Lung (tissue), 16 donors: Measurements from ENCODE around the gene SLC37A3. TPM values are rescaled to one million over a fixed set of nuclear protein-coding genes. Genes with fewer than 3 reads are reported as not detected.

Experiments used
- ATAC-seq: fragments of 200-7000 bp; cut with Tn5 transposase; one replicate; pipeline ENCODE4 v1.9.1; 2020; ENCODE audit warnings: moderate number of reproducible peaks; ENCODE audit not compliant: insufficient read depth, low FRiP score
- DNase-seq, 3 donors: peaks; one replicate each; pipeline ENCODE4 v3.0.0-alpha.2; 2013 to 2017
- H3K27ac ChIP-seq, 2 donors: one replicate each; pipeline ENCODE4 v1.5.1; 2013; ENCODE audit warnings: mild to moderate bottlenecking in 2 of 2, moderate library complexity in 2 of 2, control low read depth in 1 of 2, inconsistent platforms in 1 of 2, low read depth in 1 of 2, low read length in 1 of 2
- H3K27me3 ChIP-seq, 3 donors: one replicate each; pipeline ENCODE4 v1.5.1; 2013; ENCODE audit warnings: low read length in 2 of 3; ENCODE audit not compliant: control insufficient read depth in 3 of 3, insufficient read depth in 3 of 3
- H3K36me3 ChIP-seq, 4 donors: one replicate each; pipeline ENCODE4 v1.5.1; 2013; ENCODE audit warnings: low read length in 4 of 4, mild to moderate bottlenecking in 1 of 4, moderate library complexity in 1 of 4; ENCODE audit not compliant: control insufficient read depth in 4 of 4, insufficient read depth in 4 of 4
- H3K4me1 ChIP-seq, 5 donors: one replicate each; pipeline ENCODE4 v1.5.1; 2013; ENCODE audit warnings: low read length in 5 of 5, mild to moderate bottlenecking in 2 of 5, moderate library complexity in 1 of 5; ENCODE audit not compliant: control insufficient read depth in 5 of 5, insufficient read depth in 5 of 5
- H3K4me3 ChIP-seq: one replicate; pipeline ENCODE4 v1.5.1; 2013; ENCODE audit warnings: mild to moderate bottlenecking, control low read depth, moderate library complexity
- H3K9ac ChIP-seq, 2 donors: one replicate each; pipeline ENCODE4 v1.5.1; 2013; ENCODE audit warnings: low read length in 2 of 2, control low read depth in 1 of 2; ENCODE audit not compliant: insufficient read depth in 1 of 2
- H3K9me3 ChIP-seq, 4 donors: one replicate each; pipeline ENCODE4 v1.5.1; 2013; ENCODE audit warnings: low read length in 3 of 4, mild to moderate bottlenecking in 1 of 4, moderate library complexity in 1 of 4; ENCODE audit not compliant: control insufficient read depth in 4 of 4, insufficient read depth in 3 of 4
- CTCF ChIP-seq: IDR thresholded peaks from 2 replicates; pipeline ENCODE4 v1.5.1; 2012; ENCODE audit warnings: mild to moderate bottlenecking; ENCODE audit errors: control extremely low read depth, extremely low read depth
- WGBS, 2 donors: extraction: QIAGEN DNeasy Blood & Tissue Kit; methylation state at CpG; one replicate each; pipeline ENCODE4 v1.1.7; 2013; 5-methylcytosine and 5-hydroxymethylcytosine counted together
- long read RNA-seq, 5 donors: transcript quantifications; one replicate each; lab custom pipeline, GENCODE V29; 2026
- polyA plus RNA-seq, 2 donors: library from polyadenylated mRNA; stranded (reverse); fragments of 200-250 nt; gene quantifications; one replicate each; pipeline ENCODE4 v1.2.1, GENCODE V29; 2013
- total RNA-seq, 2 donors: library from RNA; depleted of rRNA in 1 of 2; stranded (reverse); fragments of >200 nt in 1 of 2; gene quantifications; one replicate each; pipeline ENCODE4 v1.2.1, GENCODE V29; 2014 to 2021
- donor health status: control.
- donor health status: control.
- donor health status: Bipolar disorder and iron deficiency.
- donor health status: healthy.
- donor health status: DM: yes; HTN: yes; CAD: no.

The SLC37A3 gene
- total RNA-seq (10 to 100 TPM; 31.3 to 53.4 TPM), polyA plus RNA-seq (10 to 100 TPM; 19.2 to 22.3 TPM)
- long read RNA-seq, donor 1, transcript SLC37A3-201 (15 exons, 3,349 nt): major isoform, 10 of 11 reads
- long read RNA-seq, donor 1, partial matches to known transcripts: 0 of 11 reads
- long read RNA-seq, donor 1, other reads (novel, unspliced or antisense): 0 of 11 reads
- long read RNA-seq, donor 2, partial matches to known transcripts: 0 of 2 reads
- long read RNA-seq, donor 2, other reads (novel, unspliced or antisense): 0 of 2 reads
- long read RNA-seq, donor 3, partial matches to known transcripts: 0 of 3 reads
- long read RNA-seq, donor 3, other reads (novel, unspliced or antisense): 0 of 3 reads
- long read RNA-seq, donor 4, partial matches to known transcripts: 0 of 2 reads
- long read RNA-seq, donor 4, other reads (novel, unspliced or antisense): 0 of 2 reads
- long read RNA-seq, donor 5, transcript SLC37A3-201 (15 exons, 3,349 nt): major isoform, 6 of 7 reads
- long read RNA-seq, donor 5, partial matches to known transcripts: 0 of 7 reads
- long read RNA-seq, donor 5, other reads (novel, unspliced or antisense): 0 of 7 reads

GRCh38 chr7:140397784-140398750 is at the start of gene SLC37A3:
Gene SLC37A3, minus strand, starts transcription at chr7:140398530. Its CDS starts 16,004 bp downstream, at chr7:140382526.
- peaks cover 0 to 5% (median 2%) of the 10 kb centered on the region in 3 donors for H3K27me3 ChIP-seq

GRCh38 chr7:140447841-140448240 is 49.5 kb upstream of the SLC37A3 start:
- H3K27me3 ChIP-seq: no peaks in the 10 kb centered on the region
- no peaks in the 10 kb centered on the region for H3K36me3 ChIP-seq
- no peak overlapping the region for H3K4me3 ChIP-seq
- no peak overlapping the region for H3K27ac ChIP-seq
- WGBS, 2 donors: 68 to 87% methylated on average over 7 of the region's 7 CpGs
- no peaks in the 10 kb centered on the region for H3K9me3 ChIP-seq
- H3K9ac ChIP-seq: no peak overlapping the region
- TF ChIP-seq CTCF: no peak
- ATAC-seq: no peak
- H3K4me1 ChIP-seq: peaks cover 0 to 5% (median 0%) of the 10 kb centered on the region in 5 donors
- DNase-seq: no peak

More at GRCh38 chr7:140397784-140398750, at the start of gene SLC37A3:
- DNase-seq: peak; percentile 80 to 88 (median 85)
- 1% methylated on average over 46 to 66 of the region's 66 CpGs for WGBS, 2 donors
- H3K4me1 ChIP-seq: peaks cover 0 to 9% (median 3%) of the 10 kb centered on the region in 5 donors
- no peaks in the 10 kb centered on the region for H3K36me3 ChIP-seq
- TF ChIP-seq CTCF: peak; percentile 6
- peak within 1 kb of the TSS; percentile 85 to 86 for H3K27ac ChIP-seq
- peak within 1 kb of the TSS; percentile 90 for H3K4me3 ChIP-seq
- ATAC-seq: peak; percentile 97
- peaks cover 0 to 2% (median 0%) of the 10 kb centered on the region in 4 donors for H3K9me3 ChIP-seq
- H3K9ac ChIP-seq: peak within 1 kb of the TSS; percentile 90 to 95

- Histone ChIP-seq H3K27ac (no peak overlapping the region), H3K4me1 (peaks cover 0 to 5% (median 0%) of the 10 kb centered on the region in 5 donors), H3K9me3 (no peaks in the 10 kb centered on the region), H3K27me3 (no peaks in the 10 kb centered on the region), H3K36me3 (no peaks in the 10 kb centered on the region), H3K9ac (no peak overlapping the region), H3K4me3 (no peak overlapping the region)
- DNase-seq: no peak
- WGBS, 2 donors: 89 to 97% methylated on average over 11 of the region's 11 CpGs
- no peak for TF ChIP-seq CTCF
- no peak for ATAC-seq
Measured at GRCh38 chr7:140446467-140446866, 48.1 kb upstream of the SLC37A3 start.
